Endothelial cell (in vitro differentiated cells): ENCODE measurements around the gene MYL5. TPM values are rescaled to one million over a fixed set of nuclear protein-coding genes. Genes with fewer than 3 reads are reported as not detected.
A peak's percentile ranks its signal among the peaks of the same experiment; 100 is the strongest.
"Not testable (repeated sequence)": the region's sequence is repeated elsewhere in the genome, so short reads cannot be mapped to it uniquely, and the experiment has no call there.

ENCODE experiments used
- DNase-seq: peaks from one replicate; pipeline ENCODE4 v3.0.0; 2021; ENCODE audit warnings: low spot score
- H3K27ac Mint-ChIP-seq: one replicate; pipeline ENCODE4 v1.8.0; 2021; ENCODE audit warnings: mixed read lengths, inconsistent platforms; ENCODE audit not compliant: unreplicated experiment
- H3K27me3 Mint-ChIP-seq: one replicate; pipeline ENCODE4 v1.8.0; 2021; ENCODE audit warnings: mild to moderate bottlenecking, moderate library complexity, mixed read lengths, inconsistent platforms; ENCODE audit not compliant: unreplicated experiment
- H3K36me3 Mint-ChIP-seq: one replicate; pipeline ENCODE4 v1.8.0; 2021; ENCODE audit warnings: mild to moderate bottlenecking, low read depth, mixed read lengths, inconsistent platforms; ENCODE audit not compliant: unreplicated experiment
- H3K4me1 Mint-ChIP-seq: one replicate; pipeline ENCODE4 v1.8.0; 2021; ENCODE audit warnings: mild to moderate bottlenecking, mixed read lengths, inconsistent platforms; ENCODE audit not compliant: unreplicated experiment
- H3K4me3 Mint-ChIP-seq: one replicate; pipeline ENCODE4 v1.8.0; 2021; ENCODE audit warnings: mild to moderate bottlenecking, mixed read lengths, inconsistent platforms; ENCODE audit not compliant: unreplicated experiment
- H3K9me3 Mint-ChIP-seq: one replicate; pipeline ENCODE4 v1.8.0; 2021; ENCODE audit warnings: mixed read lengths, inconsistent platforms; ENCODE audit not compliant: unreplicated experiment
- total RNA-seq: library from RNA; stranded (reverse); fragmentation: NEBNext Ultra II Directional; extraction: Animal tissue kit (Norgen Biotek cat#: 25700); gene quantifications from one replicate; pipeline ENCODE4 v1.2.1, GENCODE V29; 2021; ENCODE audit not compliant: unreplicated experiment
- TF ChIP-seq, protein P1 (sequence below): fragments of 200-600 bp; sonication (generic); IDR thresholded peaks from one replicate; pipeline ENCODE4 v1.5.0; 2021; ENCODE audit warnings: antibody characterized with exemption; ENCODE audit not compliant: unreplicated experiment

Gene MYL5
- total RNA-seq, 1 donor from 2014 or later: 23.2 TPM

DNA sequence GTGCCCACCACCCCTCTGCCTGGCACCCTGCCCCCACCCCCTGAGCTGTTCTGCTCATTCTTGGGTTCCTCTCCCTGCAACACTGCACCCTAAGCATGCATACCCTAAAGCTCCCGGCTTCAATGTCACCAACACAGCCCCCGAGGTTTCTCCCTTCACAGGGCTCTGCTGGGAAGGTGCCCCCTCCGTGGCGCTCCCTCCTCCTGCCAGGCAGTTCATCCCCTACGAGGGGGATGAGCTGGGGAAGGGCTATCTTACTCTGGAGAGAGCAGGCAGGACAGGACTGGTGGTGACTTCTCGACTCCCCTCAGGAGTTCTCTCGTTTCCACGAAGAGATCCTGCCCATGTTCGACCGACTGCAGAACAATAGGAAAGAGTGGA, 6.8 kb upstream of the MYL5 start:
- Mint-ChIP-seq H3K4me1 (no peaks in the 10 kb centered on the region), H3K36me3 (peaks cover 8% of the 10 kb centered on the region), H3K9me3 (no peaks in the 10 kb centered on the region), H3K27ac (no peak overlapping the region), H3K27me3 (peaks cover 11% of the 10 kb centered on the region), H3K4me3 (no peak overlapping the region)
- no peak for DNase-seq
- TF ChIP-seq, protein P1, sequence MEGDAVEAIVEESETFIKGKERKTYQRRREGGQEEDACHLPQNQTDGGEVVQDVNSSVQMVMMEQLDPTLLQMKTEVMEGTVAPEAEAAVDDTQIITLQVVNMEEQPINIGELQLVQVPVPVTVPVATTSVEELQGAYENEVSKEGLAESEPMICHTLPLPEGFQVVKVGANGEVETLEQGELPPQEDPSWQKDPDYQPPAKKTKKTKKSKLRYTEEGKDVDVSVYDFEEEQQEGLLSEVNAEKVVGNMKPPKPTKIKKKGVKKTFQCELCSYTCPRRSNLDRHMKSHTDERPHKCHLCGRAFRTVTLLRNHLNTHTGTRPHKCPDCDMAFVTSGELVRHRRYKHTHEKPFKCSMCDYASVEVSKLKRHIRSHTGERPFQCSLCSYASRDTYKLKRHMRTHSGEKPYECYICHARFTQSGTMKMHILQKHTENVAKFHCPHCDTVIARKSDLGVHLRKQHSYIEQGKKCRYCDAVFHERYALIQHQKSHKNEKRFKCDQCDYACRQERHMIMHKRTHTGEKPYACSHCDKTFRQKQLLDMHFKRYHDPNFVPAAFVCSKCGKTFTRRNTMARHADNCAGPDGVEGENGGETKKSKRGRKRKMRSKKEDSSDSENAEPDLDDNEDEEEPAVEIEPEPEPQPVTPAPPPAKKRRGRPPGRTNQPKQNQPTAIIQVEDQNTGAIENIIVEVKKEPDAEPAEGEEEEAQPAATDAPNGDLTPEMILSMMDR: no peak

DNA sequence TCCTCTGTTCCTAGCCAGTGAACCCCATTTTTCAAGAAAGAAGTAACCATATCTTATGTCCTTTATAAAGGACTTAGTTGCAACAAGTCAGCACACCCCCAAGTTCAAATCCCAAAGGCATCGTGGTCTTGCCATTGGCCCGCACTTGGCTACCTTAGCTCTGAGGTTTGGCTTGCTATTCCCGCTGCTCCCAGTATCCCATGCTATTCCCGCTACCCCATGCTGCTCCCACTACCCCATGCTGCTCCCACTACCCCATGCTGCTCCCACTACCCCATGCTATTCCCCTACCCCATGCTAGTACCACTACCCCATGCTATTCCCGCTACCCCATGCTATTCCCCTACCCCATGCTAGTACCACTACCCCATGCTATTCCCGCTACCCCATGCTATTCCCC, 6.1 kb upstream of the MYL5 start:
- DNase-seq, H3K9me3 Mint-ChIP-seq, H3K4me1 Mint-ChIP-seq, H3K4me3 Mint-ChIP-seq, H3K27ac Mint-ChIP-seq: not testable (repeated sequence)
- Mint-ChIP-seq H3K27me3 (peaks cover 15% of the 10 kb centered on the region), H3K36me3 (peaks cover 11% of the 10 kb centered on the region)

DNA sequence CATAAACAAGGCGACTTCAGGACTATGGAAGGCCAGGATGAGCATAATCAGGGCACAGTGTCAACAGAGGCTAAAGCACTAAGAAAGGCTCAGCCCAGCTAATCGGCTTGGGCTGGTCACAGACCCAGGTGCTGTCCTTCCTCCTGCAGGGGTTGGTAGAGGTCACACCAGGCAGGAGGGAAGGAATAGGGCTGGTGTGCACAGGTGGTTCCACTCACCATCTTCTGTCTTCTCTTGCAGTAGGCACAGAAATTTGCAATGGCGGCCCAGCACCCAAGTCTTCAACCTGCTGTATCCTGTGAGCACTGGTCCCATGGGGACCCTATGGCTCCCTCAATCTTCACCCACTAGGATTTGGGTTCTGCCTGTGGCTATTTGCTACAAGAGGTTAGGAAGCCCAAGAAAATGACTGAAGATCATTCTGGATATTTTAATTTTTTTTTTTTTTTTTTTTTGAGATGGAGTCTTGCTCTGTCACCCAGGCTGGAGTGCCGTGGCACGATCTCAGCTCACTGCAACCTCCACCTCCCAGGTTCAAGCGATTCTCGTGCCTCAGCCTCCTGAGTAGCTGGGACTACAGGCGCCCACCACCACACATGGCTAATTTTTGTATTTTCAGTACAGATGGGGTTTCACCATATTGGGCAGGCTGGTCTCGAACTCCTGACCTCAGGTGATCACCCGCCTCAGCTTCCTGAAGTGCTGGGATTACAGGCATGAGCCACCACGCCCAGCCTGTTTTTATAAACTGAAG, 4.4 kb upstream of the MYL5 start:
- DNase-seq, H3K4me3 Mint-ChIP-seq, H3K9me3 Mint-ChIP-seq, H3K27ac Mint-ChIP-seq, H3K4me1 Mint-ChIP-seq: not testable (repeated sequence)
- Mint-ChIP-seq H3K36me3 (peaks cover 14% of the 10 kb centered on the region), H3K27me3 (peaks cover 17% of the 10 kb centered on the region)

DNA sequence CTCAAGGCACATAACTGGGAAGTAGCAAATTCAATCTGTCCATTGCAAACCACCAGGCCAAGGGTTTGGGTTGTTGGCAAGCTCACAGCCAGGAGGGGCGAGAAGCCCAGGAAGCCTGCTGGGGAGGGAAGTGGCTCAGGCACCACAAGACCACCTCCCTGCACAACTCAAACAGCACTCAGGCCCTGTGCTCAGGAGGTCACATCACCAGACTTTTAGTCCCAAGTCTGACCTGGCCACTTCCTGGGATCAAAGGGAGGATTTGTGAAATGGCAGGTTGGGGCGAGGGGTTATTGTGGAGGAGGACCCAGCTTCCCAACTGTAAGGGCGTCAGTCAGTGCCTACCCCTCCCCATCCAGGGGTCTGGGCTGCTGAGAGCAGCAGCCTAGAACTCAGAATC, 2.6 kb upstream of the MYL5 start:
- peaks cover 14% of the 10 kb centered on the region for H3K36me3 Mint-ChIP-seq
- no peak for DNase-seq
- TF ChIP-seq, protein P1: no peak
- H3K4me1 Mint-ChIP-seq: peaks cover 7% of the 10 kb centered on the region
- peaks cover 18% of the 10 kb centered on the region for H3K27me3 Mint-ChIP-seq
- no peak overlapping the region for H3K27ac Mint-ChIP-seq
- H3K9me3 Mint-ChIP-seq: no peaks in the 10 kb centered on the region
- H3K4me3 Mint-ChIP-seq: no peak overlapping the region

DNA sequence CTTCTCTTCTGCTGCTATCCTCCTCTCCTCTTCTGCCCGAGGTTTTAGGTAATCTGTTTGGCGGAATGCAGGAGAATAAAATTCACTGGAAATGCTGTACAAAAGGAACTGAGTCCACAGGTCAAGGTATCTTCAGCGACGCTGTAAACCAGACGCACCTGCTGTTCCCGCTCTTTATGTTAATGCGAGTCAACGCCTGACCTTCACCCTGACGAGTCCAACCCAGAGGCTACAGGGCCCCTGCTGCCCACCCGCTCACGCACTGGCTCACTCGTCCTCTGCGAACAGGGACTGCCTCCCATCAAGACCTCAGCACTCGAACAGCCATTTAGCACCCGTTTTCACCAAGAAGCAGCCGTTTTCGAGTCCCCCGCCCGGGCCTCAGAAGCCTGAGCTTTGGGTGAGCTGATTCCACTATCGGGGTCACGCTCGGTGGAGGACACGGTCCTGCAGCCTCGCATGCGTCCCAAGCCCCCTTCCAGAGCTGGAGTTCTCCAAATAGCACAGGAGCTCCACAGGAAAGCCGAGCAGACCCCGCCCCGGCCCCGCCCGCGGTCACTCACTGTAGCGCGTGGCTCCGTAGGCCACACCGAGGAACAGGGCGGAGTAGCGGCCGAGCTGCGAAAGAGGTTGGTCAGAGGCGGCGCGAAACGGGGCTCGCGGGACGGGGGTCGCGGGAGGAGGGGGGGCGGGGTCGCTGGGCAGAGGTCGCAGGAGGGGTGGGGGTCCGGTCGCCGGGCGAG, 822 bp upstream of the MYL5 start:
- Mint-ChIP-seq H3K27me3 (peaks cover 18% of the 10 kb centered on the region), H3K9me3 (no peaks in the 10 kb centered on the region), H3K4me3 (peak overlapping the region; percentile 94), H3K4me1 (peaks cover 7% of the 10 kb centered on the region), H3K36me3 (peaks cover 14% of the 10 kb centered on the region), H3K27ac (peak overlapping the region; percentile 88)
- peak; percentile 38 for DNase-seq
- TF ChIP-seq, protein P1: no peak
